ENCODE results near the gene DRC7. TPM values are rescaled to one million over a fixed set of nuclear protein-coding genes. Genes with fewer than 3 reads are reported as not detected.

Gene DRC7
- total and polyA plus RNA-seq, 2 experiments from 2014 or later: not detected

GRCh38 chr16:57687363-57687929 lies 7.2 kb upstream of the DRC7 start:
- no peak for DNase-seq
- Histone ChIP-seq H3K4me3 (no peak overlapping the region), H3K9ac (no peak overlapping the region), H4K20me1 (ENCODE audit: insufficient read depth) (no peaks in the 10 kb centered on the region), H3K79me2 (ENCODE audit: insufficient read depth) (no peaks in the 10 kb centered on the region), H3K27me3 (replicated peaks; ENCODE audit: insufficient read depth) (no peaks in the 10 kb centered on the region; the same call in 1 of the 2 replicates), H2AFZ (no peak overlapping the region), H3K4me1 (ENCODE audit: insufficient read depth) (no peaks in the 10 kb centered on the region), H3K9me2 (ENCODE audit: insufficient read depth) (no peaks in the 10 kb centered on the region), H3F3A (ENCODE audit: insufficient read depth) (no peaks in the 10 kb centered on the region), H3K4me2 (ENCODE audit: unreplicated experiment) (no peak overlapping the region), H3K36me3 (ENCODE audit: low read depth) (no peaks in the 10 kb centered on the region), H3K9me3 (ENCODE audit: low read depth) (no peaks in the 10 kb centered on the region), H3K27ac (no peak overlapping the region)
- in situ Hi-C loops (cut with MboI): no loop called here
- TF ChIP-seq EZH2 (IDR thresholded peaks at IDR 0.05; ENCODE audit: insufficient read depth, poor library complexity, severe bottlenecking) (no peak), EZH2phosphoT487 (IDR thresholded peaks at IDR 0.05; ENCODE audit: insufficient read depth, low read depth) (no peak)
- WGBS, 2 experiments (ENCODE audit: low coverage in 1 of 2, low lambda C conversion rate in 2 of 2, missing lambda C conversion rate in 2 of 2): 54 to 57% methylated on average over 3 of the region's 3 CpGs

- no peaks in the 10 kb centered on the region for H3K36me3 ChIP-seq (ENCODE audit: low read depth)
- 55 to 68% methylated on average over 4 of the region's 4 CpGs for WGBS, 2 experiments (ENCODE audit: low coverage in 1 of 2, low lambda C conversion rate in 2 of 2, missing lambda C conversion rate in 2 of 2)
- H3K27me3 ChIP-seq (replicated peaks; ENCODE audit: insufficient read depth): no peaks in the 10 kb centered on the region; the same call in 1 of the 2 replicates
- H3K4me1 ChIP-seq (ENCODE audit: insufficient read depth): no peaks in the 10 kb centered on the region
- H3F3A ChIP-seq (ENCODE audit: insufficient read depth): no peaks in the 10 kb centered on the region
- H3K9me2 ChIP-seq (ENCODE audit: insufficient read depth): no peaks in the 10 kb centered on the region
- no peak overlapping the region for H3K4me3 ChIP-seq
- H4K20me1 ChIP-seq (ENCODE audit: insufficient read depth): no peaks in the 10 kb centered on the region
- H3K9me3 ChIP-seq (ENCODE audit: low read depth): no peaks in the 10 kb centered on the region
- no peak overlapping the region for H2AFZ ChIP-seq
- no peak overlapping the region for H3K27ac ChIP-seq
- in situ Hi-C loops (cut with MboI): no loop called here
- H3K79me2 ChIP-seq (ENCODE audit: insufficient read depth): no peaks in the 10 kb centered on the region
- TF ChIP-seq EZH2phosphoT487 (IDR thresholded peaks at IDR 0.05; ENCODE audit: insufficient read depth, low read depth): no peak
- TF ChIP-seq EZH2 (IDR thresholded peaks at IDR 0.05; ENCODE audit: insufficient read depth, poor library complexity, severe bottlenecking): no peak
- H3K4me2 ChIP-seq (ENCODE audit: unreplicated experiment): no peak overlapping the region
- H3K9ac ChIP-seq: no peak overlapping the region
- DNase-seq: no peak
These were observed 6.1 kb upstream of the DRC7 start for GRCh38 chr16:57688487-57688986.

GRCh38 chr16:57688987-57689761 lies 5.4 kb upstream of the DRC7 start:
- no peak overlapping the region for H3K4me3 ChIP-seq
- H2AFZ ChIP-seq: no peak overlapping the region
- in situ Hi-C loops (cut with MboI): no loop called here
- no peaks in the 10 kb centered on the region; the same call in 1 of the 2 replicates for H3K27me3 ChIP-seq (replicated peaks; ENCODE audit: insufficient read depth)
- no peaks in the 10 kb centered on the region for H4K20me1 ChIP-seq (ENCODE audit: insufficient read depth)
- TF ChIP-seq EZH2 (IDR thresholded peaks at IDR 0.05; ENCODE audit: insufficient read depth, poor library complexity, severe bottlenecking) (no peak), EZH2phosphoT487 (IDR thresholded peaks at IDR 0.05; ENCODE audit: insufficient read depth, low read depth) (no peak)
- H3K9me2 ChIP-seq (ENCODE audit: insufficient read depth): no peaks in the 10 kb centered on the region
- H3K4me2 ChIP-seq (ENCODE audit: unreplicated experiment): no peak overlapping the region
- 35 to 37% methylated on average over 14 to 15 of the region's 15 CpGs for WGBS, 2 experiments (ENCODE audit: low coverage in 1 of 2, low lambda C conversion rate in 2 of 2, missing lambda C conversion rate in 2 of 2)
- no peaks in the 10 kb centered on the region for H3K79me2 ChIP-seq (ENCODE audit: insufficient read depth)
- no peak overlapping the region for H3K9ac ChIP-seq
- no peaks in the 10 kb centered on the region for H3F3A ChIP-seq (ENCODE audit: insufficient read depth)
- no peaks in the 10 kb centered on the region for H3K36me3 ChIP-seq (ENCODE audit: low read depth)
- DNase-seq: no peak
- H3K9me3 ChIP-seq (ENCODE audit: low read depth): no peaks in the 10 kb centered on the region
- H3K4me1 ChIP-seq (ENCODE audit: insufficient read depth): no peaks in the 10 kb centered on the region
- no peak overlapping the region for H3K27ac ChIP-seq

GRCh38 chr16:57689762-57690558 lies 4.6 kb upstream of the DRC7 start:
- DNase-seq: no peak
- Histone ChIP-seq H2AFZ (no peak overlapping the region), H3K27me3 (replicated peaks; ENCODE audit: insufficient read depth) (no peaks in the 10 kb centered on the region; the same call in 1 of the 2 replicates), H3K4me1 (ENCODE audit: insufficient read depth) (no peaks in the 10 kb centered on the region), H3F3A (ENCODE audit: insufficient read depth) (no peaks in the 10 kb centered on the region), H3K4me2 (ENCODE audit: unreplicated experiment) (no peak overlapping the region), H3K27ac (no peak overlapping the region), H3K36me3 (ENCODE audit: low read depth) (no peaks in the 10 kb centered on the region), H3K9me2 (ENCODE audit: insufficient read depth) (no peaks in the 10 kb centered on the region), H3K9ac (no peak overlapping the region), H4K20me1 (ENCODE audit: insufficient read depth) (no peaks in the 10 kb centered on the region), H3K9me3 (ENCODE audit: low read depth) (no peaks in the 10 kb centered on the region), H3K79me2 (ENCODE audit: insufficient read depth) (no peaks in the 10 kb centered on the region), H3K4me3 (no peak overlapping the region)
- 64 to 65% methylated on average over 12 to 13 of the region's 13 CpGs for WGBS, 2 experiments (ENCODE audit: low coverage in 1 of 2, low lambda C conversion rate in 2 of 2, missing lambda C conversion rate in 2 of 2)
- TF ChIP-seq EZH2phosphoT487 (IDR thresholded peaks at IDR 0.05; ENCODE audit: insufficient read depth, low read depth) (no peak), EZH2 (IDR thresholded peaks at IDR 0.05; ENCODE audit: insufficient read depth, poor library complexity, severe bottlenecking) (no peak)
- in situ Hi-C loops (cut with MboI): no loop called here

Data from GM23248 (cell line).